NCI-H1417 treated with DMSO at 0.1 percent for 48 hours (cell line): ENCODE results near the gene UQCR11.
"Not testable (repeated sequence)": the region's sequence is repeated elsewhere in the genome, so short reads cannot be mapped to it uniquely, and the experiment has no call there.

Source experiments
- DNase-seq: peaks from one replicate; lab custom pipeline; 2025; lab: John Stamatoyannopoulos, UW

The UQCR11 gene

DNA sequence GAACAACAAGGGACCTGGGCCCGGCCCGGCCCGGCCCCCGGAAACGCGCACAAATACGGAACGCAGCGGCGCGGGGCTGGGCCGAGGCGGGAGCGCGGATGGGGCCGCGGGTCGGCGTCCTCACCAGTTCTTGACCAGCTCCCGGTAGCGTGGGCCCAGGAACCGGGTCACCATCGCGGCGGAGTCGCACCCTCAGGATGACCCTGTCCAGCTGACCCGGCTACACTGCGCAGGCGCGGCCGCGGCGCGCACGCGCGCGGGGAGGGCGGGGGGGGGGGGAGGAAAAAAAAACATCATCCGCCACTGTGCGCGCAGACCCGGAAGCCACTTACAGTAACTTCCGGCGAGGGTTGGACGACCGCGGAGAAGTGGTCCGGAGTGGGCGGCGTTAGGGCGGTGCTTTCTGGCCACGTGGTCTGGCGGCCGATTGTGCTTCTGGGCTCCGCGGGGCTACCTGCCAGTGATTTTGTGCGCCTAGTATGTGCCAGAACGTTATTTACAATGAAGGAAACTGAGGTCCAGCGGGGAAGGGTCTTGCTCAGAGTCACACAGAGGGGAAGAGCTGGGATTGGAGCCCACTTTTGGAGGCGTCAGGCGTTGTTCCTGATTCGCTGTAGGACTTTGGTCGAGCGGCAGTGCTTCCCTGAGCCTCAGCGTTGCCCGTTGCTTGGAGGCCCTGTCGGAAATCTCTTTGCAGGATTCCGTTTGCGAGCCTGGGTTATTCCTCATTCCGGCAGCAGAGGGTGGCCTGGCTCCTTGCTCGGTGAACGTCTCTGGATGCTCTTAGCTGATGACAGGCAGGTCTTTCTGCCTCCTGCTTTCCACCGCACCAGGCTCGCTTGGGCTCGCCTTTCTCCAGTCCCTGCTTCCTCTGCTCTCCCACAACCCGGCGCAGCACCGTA is at the start of gene UQCR11:
TSS of gene UQCR11 (minus strand) at position 227 of the 902 bp plus-strand sequence. CDS start at position 174, 53 bp downstream.
- DNase-seq: peak; percentile 84

DNA sequence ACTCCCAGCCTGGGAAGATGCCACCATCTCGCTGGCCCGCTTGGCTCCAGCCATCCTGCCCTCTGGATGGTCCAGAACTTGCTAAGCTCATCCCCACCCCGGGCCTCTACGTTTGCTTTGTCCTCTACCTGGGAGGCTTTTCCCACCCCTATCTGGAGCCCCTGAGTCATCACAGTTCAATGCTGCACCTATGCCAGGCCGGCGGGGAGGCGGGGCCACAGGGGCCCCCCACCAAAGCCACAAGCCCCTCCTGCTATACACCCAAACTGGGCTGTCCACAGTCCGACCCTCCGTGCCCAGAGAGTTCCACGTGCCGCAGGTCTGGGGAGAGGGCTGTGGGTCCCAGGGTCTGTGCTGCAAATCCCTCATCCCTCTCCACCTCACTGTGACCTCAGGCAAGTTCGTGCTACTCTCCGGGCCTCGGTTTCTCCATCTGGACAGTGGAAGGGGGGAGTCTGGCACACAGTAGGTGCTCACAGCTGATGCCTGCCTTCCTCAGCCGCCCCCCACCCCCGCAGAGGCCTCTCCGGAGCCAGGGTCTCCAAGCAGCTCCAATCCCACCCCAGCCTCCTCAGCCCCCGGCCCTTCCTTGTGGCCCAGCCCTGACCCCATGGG is 49.0 kb upstream of the UQCR11 start:
- no peak for DNase-seq

DNA sequence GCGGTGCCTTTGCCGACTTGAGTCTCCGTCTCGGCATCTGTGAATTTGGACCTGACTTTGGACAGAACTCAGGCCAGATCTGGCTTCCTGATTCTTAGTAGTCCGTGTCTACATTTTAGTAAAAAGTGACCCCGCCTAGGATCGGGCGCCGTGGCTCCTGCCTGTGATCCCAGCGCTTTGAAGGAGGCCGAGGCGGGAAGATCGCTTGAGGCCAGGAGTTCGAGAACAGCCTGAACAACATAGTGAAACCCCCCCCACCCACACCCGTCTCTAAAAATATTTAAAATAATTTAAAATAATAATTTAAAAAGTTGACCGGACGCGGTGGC is 48.0 kb upstream of the UQCR11 start:
- DNase-seq: no peak

DNA sequence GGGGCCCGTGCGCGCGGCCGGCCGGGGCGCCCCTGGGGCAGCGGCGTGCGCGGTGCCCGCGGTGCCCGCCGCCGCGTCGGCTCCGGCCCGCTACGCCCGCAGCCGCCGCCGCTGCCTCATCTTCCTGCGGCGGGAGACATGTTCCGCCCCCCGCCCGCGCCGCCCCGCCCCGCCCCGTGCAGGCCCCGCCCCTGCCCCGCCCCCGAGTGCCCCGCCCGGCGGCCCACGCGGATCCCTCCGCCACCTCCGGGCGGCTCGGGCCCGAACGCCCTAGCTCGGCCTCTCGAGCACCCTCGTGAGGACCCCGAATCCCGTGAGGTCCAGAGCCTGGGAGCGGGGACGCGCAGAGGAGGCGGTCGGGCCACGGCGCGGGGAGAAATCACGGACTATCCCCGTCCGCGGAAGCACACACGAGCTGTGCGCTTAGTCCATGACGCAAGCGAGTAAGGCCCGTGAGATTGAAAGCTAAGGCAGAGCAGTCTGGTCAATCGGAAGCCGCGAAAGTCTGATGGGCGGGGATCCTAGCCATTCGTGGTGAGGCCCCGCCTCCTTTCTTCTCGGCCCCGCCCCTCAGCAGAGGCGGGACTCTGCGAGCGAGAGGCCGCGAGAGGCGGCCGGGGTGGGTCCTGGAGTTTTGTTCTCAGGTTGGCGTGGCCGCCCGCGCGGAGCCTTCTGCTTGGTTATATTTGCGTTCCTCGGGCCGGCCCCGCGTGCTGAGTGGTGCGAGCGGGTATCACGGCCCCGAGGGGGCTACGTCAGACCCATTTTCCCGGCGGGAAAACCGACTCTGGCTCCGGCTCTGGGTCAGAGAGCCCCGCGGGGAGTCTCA is 47.4 kb upstream of the UQCR11 start, which contains the start of gene TCF3:
TSS of gene TCF3 (minus strand) at position 145 of the 829 bp plus-strand sequence. CDS start 2,367 bp downstream, outside the sequence.
- peak; percentile 94 for DNase-seq

DNA sequence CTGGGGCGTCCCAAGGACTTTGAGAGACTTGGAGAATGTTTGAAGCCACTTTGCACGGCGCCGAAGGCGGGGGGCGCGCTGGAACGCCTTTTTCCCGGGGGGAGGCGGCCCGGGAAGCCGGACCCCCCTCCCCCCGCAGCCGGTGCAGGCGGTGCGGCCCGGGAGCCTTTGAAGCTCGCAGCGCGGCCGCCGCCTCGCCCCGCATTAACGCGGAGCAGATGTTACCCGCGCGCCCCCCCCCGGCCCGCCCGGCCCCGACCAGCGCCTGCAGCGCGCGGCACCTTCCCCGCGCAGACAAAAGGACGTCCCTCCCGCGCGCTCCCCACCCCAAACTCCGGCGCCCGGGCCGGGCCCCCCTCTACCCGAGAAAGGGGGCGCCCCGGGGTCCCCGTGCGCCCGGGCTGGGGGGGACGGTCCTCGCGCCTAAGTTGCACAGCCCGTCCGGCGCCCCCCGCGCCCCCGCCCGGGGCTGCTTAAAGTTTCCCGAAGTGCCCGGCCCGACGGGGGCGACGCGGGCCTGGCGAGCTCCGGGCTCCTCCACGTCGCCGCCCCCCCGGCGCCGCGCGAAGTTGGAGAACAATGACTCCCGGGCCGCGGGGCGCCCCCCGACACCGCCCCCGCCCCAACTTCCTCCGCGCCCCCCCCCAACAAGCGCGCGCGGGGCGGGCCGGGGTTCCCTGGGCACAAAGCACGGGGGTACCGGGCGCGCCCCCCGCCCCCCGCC is 46.5 kb upstream of the UQCR11 start:
- no peak for DNase-seq

DNA sequence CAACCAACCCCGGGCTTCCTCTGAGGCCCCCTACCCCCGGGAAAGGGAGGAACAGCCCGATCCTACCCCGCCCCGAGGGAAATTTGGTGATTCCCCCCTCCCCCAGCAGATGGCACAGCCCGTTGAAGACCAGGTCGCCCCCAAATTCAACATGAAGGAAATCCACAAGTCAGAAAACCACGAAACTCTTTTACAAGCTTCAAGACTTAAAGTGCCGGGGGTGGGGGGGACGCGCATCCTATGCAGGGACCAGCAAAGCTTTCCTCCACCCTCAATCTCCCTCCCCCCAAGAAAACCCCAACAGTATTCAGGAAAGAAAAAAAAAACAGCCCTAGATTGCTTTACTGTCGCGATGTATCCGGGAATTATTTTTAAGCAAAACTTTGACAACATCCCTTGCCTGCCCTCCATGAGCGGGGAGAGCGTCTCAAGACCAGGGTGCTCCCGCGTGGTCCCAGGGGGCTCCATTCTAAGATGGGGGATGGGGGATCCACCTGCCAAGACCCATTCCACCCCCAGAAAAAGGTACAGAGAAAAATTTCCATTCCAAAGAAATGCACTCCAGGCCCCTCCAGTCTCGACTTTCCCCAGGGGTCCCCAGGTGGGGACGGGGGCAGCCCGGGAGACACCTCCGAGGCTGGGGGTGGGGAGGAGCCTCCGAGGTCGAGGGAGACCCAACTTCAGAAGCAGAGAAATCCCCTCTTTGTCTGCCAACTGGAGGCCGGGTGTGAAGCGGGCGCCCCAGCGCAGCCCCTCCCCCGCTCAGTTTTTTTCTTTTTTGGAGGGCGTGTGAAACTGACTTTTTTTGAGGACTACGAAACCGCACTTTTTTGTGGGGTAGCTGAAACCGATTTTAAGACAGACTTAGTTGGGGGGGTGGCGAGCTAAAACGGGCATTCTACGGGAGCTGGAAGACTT is 45.6 kb upstream of the UQCR11 start:
- DNase-seq: no peak

DNA sequence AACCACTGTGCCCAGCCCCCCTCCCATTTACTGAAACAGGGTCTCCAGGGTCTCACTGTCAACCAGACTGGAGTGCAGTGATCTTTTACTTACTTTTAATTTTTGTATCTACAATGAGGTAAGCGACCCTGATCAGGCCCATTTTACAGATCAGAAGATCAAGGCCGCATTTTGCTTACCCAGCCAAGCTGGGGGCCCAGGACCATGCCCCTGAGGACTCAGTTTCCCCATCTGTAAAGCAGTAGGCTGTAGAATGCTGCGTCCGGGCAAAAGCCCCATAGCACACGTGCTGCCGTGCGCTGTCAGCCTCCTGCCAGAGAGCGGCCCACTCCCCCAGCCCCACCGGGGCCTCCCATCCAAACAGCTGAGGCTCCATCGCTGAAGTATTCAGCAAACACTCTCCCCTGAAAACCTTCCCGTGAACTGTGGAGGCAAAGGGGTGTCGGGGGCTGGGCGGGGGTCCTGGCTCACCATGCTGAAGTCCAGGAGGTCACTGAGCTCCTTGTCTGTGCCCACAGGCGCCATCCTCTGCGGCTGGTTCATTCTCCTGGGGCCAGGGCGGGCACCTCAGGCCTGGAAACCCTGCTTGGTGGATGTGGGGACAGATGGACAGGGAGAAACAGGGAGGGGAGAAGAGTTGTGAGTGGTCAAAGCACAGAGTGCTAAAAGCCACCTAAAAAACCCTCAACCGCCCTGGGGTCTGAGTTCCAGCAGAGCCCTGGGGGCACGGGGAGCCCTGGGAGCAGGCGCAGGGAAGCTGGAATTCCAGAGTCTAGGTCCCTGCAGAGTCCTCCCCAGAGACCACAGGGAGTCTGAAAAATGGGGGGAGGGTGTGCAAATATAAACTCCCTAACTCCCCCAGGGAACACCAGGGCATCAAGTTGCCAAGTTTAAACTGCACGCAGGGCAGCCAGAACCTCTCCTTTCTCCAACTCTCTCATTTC is 44.7 kb upstream of the UQCR11 start:
- no peak for DNase-seq

DNA sequence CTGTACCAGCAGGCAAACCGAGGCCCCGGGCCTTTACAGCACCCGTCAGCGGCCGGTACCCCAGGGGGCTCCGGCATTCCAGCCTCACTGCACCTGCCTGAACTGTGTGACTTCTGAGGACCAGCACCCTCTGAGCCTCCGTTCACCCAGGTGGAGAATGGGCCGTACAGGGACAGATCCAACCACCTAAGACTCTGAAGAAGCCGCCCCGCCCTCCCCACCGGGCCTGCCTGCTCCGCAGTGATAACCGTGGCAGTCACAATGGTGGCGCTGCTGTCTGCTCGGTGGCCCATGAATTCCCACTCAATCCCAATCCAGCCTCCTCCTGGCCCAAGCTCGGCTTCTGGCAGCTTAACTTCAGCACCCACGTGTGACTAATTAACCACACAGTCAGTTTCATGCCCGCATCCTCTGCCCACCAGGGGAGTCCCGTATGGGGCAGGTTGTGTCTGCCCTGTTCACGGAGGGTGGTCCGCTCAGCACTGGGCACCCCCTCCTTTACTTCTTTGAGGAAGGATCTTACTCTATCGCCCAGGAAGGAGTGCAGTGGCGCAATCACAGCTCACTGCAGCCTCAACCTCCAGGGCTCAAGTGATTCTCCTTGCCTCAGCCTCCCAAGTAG is 43.8 kb upstream of the UQCR11 start:
- DNase-seq: no peak

DNA sequence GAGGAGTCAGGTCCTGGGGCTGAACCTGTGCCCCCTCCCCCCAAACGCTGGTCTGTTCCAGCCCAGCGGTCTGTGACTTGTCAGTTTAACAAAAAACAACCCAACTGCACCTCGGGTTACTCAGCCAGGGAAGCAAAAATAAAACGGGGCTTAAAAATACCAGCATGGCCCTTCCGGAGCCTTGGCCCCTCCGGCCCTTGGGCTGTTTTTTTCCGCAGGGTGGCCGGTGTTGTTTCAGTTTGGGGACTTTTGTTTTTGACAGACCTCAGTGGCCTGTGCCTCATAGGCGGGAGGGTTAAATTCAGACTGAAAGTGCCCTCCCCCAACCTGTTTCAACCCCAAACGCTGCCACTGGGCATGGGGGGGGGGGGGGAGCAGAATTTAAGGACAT is 43.2 kb upstream of the UQCR11 start:
- DNase-seq: no peak

DNA sequence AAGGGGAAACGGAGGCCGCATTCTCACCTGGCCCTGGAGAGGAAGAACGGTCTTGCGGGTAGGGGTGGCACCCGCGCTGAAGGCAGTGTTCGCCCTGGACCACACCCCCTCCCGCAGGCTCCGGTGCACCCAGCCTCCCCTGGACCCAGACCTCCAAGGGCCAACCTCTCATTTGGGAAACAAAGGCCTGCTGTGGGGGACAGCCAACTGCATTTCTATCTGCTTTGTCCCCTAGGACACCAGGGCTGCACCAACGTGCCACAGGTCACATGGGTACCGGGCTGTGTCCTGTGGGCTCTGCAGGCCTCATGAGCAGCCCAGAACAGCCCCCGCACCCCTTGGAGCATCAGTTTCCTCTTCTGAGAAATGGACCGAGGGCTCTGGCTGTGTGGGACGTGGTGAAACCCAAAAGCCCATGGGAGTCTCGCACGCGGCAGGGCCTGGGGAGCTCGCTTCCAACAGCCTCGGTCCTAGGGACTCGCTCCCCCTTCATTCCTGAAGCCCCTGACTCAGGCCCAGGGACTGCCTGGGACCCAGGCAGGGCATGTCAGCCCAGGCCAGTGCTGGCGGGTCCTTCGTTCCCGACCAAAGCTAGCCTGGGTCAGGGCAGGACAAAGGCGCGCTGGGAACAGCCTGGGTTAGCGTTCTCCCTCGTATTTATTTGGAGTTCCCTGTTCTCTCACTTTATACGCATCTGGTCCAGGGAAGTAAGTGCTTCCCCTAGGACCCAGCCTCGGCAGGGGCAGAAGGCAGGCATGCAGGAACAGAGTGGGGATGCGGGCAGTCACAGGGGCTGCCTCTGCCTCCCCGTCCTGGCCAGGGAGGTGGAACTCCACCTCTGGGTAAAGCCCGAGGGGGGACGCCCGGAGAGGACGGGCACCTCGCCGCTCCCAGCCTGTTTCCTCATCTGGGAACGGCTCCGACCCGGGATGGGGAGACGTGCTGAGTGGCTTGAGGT is 42.5 kb upstream of the UQCR11 start:
- DNase-seq: no peak

DNA sequence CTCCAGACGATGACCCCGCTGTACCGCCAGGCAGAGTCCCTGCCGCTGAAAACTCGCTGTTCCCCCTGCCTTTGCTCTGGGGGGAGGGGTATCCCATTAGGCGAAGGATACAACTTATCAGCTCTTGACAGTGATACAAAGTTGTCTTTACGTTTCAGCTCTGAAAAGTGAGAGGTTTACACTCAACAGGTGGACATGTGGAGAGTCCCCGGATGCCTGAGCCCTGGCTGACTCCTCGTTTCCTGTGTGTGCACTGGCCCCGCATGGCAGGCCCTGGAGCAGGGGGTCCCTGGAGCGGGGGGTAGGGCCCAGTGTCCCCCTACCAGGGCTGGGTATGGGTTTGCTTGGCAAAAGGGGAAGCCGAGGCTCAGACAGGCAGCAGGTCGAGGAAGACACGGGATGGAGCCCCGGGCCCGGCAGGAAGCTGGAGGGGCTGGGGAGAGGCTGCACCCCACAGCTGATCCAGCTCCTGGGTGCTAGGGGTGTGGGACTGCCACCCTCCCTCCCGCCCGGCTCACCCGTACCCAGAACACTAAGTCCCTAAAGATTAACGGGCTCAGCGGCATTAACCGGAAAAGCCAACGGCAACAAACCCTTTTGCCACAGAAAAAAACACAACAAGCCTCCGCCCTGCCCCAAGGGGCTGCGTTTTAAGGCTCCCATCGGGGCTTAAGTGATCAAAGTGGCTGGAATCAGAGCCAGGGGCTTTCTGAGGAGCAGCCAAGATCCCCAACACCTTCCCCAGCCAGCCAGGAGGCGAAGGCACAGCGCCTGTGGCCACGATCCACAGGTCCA is 41.6 kb upstream of the UQCR11 start:
- DNase-seq: no peak

DNA sequence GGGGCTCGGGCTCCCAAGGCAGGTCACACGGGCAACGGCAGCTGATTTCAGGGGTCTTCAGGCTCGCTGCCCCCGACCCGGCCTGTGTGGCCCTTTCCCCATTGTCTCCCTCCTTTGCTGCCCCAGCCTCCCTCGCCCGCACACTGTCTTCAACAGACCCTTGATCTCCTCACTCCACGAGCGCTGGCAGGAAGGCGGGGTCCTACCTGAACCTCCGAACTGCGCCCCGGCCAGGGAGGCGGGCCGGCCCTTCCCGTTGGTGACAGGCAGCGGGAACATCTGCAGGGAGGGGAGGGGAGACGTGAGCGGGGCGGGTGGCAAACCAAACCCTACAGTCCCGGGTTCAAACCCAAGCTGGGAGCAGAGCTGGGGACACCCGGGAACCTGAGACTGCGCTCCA is 40.9 kb upstream of the UQCR11 start:
- no peak for DNase-seq

DNA sequence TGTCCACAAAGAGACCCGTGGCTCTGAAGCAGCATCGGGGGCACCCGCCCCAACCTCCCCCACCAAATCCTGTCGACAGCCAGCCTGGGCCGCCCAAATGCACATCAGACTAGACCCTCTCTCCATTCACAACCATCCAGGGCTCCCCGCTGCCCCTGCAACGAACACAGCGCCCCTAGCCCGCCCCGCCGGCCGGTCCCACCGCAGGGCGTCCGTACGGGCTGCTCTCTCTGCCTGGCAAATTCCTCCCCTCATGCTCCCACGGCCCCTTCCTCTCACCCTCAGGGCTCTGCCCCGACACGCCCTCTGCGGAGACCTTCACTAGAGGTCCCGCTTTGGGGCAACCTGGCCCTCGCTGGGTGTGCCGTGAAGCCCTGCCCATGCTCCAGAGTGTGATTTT is 40.0 kb upstream of the UQCR11 start:
- DNase-seq: no peak

DNA sequence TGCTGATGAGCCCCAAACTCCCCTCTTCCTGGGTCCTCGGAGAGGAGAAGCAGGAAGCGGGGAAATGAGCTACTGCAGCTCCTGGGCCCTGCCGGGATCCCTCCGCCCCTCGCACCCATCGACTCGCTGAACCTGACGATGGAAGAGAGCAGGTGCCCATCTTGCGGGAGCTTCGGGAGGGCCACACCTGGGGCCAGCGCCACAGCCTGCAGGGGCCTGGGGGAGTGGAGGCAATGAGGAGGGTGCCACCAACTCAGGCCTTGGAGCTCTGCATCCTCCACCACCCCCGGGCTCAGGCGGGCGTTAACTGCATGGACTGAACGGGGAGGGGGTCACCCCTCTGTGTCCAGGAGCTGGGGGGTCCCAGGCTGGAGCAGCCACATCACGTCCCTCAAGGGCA is 38.8 kb upstream of the UQCR11 start:
- DNase-seq: no peak

DNA sequence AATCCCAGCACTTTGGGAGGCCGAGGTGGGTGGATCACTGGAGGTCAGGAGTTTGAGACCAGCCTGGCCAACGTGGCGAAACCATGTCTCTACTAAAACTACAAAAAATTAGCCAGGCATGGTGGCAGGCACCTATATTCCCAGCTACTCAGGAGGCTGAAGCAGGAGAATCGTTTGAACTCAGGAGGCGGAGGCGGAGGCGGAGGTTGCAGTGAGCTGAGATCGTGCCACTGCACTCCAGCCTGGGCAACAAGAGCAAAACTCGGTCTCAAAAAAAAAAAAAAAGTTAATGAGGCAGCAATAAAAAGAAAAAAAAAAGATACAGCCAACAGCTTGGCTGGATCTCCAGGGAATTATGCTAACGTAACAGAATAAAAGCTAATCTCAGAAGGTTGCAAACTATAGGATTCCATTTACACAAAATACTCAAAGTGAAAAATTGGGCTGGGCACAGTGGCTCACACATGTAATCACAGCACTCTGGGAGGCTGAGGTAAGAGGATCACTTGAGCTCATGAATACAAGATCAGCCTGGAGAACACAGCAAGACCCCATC is 35.7 kb upstream of the UQCR11 start:
- DNase-seq: not testable (repeated sequence)

DNA sequence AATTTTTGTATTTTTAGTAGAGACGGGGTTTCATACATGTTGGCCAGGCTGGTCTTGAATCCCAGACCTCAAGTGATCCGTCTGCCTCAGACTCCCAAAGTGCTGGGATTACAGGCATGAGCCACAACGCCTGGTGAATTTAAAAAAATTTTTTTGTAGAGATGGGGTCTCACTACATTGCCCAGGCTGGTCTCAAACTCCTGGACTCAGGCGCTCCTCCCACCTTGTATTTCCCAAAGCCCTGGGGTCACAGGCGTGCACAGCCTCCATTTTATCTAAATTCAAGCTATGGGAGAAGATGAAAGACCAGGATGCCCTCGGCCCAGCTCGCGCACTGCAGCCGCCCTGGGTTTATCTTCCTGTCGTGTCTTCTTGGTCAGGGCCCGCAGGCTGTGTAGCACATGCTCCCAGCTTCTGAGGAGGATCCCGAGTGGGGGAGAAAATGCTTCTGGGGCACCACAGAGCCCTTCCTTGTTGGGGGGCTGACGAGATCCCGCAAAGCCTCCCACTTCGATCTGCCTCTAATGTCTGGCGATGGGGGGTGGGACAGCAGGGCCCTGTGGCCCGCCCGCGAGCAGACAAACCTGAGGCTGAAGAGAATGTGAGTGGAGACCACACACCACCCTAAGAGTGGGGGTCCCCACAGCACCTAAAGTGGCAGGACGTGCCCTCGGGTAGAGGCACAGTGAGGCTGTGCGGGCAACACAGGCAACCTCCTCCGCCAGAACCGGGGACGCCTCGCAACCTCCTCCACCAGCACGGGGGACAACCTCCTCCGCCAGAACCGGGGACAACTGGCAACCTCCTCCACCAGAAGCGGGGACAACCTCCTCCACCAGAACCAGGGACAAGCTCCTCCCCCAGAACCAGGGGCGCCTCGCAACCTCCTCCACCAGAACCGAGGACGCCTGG is 31.3 kb upstream of the UQCR11 start:
- DNase-seq: no peak
